Measurements from ENCODE around the gene CEP57.

CEP57 gene

GRCh38 chr11:95789506-95790122 is 684 bp upstream of the CEP57 start, which contains the start of gene FAM76B (continued):
- TF ChIP-seq, protein P1, sequence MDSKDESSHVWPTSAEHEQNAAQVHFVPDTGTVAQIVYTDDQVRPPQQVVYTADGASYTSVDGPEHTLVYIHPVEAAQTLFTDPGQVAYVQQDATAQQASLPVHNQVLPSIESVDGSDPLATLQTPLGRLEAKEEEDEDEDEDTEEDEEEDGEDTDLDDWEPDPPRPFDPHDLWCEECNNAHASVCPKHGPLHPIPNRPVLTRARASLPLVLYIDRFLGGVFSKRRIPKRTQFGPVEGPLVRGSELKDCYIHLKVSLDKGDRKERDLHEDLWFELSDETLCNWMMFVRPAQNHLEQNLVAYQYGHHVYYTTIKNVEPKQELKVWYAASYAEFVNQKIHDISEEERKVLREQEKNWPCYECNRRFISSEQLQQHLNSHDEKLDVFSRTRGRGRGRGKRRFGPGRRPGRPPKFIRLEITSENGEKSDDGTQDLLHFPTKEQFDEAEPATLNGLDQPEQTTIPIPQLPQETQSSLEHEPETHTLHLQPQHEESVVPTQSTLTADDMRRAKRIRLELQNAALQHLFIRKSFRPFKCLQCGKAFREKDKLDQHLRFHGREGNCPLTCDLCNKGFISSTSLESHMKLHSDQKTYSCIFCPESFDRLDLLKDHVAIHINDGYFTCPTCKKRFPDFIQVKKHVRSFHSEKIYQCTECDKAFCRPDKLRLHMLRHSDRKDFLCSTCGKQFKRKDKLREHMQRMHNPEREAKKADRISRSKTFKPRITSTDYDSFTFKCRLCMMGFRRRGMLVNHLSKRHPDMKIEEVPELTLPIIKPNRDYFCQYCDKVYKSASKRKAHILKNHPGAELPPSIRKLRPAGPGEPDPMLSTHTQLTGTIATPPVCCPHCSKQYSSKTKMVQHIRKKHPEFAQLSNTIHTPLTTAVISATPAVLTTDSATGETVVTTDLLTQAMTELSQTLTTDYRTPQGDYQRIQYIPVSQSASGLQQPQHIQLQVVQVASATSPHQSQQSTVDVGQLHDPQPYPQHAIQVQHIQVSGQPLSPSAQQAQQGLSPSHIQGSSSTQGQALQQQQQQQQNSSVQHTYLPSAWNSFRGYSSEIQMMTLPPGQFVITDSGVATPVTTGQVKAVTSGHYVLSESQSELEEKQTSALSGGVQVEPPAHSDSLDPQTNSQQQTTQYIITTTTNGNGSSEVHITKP (tag by site-specific recombination; IDR thresholded peaks at IDR 0.05), result peak; percentile 62
- peak; percentile 62 for TF ChIP-seq GLIS1 (tag by site-specific recombination; IDR thresholded peaks at IDR 0.05)
- TF ChIP-seq ZNF585B (tag by site-specific recombination; IDR thresholded peaks at IDR 0.05), result no peak
- no peak for TF ChIP-seq GLI4 (tag by site-specific recombination; IDR thresholded peaks at IDR 0.05)
- TF ChIP-seq GLIS2 (tag by site-specific recombination; IDR thresholded peaks at IDR 0.05), result peak; percentile 82
- TF ChIP-seq ZNF837 (tag by site-specific recombination; IDR thresholded peaks at IDR 0.05), result no peak
- TF ChIP-seq, protein P2, sequence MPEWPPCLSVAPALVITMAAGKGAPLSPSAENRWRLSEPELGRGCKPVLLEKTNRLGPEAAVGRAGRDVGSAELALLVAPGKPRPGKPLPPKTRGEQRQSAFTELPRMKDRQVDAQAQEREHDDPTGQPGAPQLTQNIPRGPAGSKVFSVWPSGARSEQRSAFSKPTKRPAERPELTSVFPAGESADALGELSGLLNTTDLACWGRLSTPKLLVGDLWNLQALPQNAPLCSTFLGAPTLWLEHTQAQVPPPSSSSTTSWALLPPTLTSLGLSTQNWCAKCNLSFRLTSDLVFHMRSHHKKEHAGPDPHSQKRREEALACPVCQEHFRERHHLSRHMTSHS (tag by site-specific recombination; IDR thresholded peaks at IDR 0.05), result no peak
- peak; percentile 68 for TF ChIP-seq ZNF423 (tag by site-specific recombination; IDR thresholded peaks at IDR 0.05)
- TF ChIP-seq ZNF248 (tag by site-specific recombination; IDR thresholded peaks at IDR 0.05), result no peak
- peak; percentile 86 for TF ChIP-seq ZBTB20 (tag by site-specific recombination; IDR thresholded peaks at IDR 0.05)
- TF ChIP-seq, protein P3, sequence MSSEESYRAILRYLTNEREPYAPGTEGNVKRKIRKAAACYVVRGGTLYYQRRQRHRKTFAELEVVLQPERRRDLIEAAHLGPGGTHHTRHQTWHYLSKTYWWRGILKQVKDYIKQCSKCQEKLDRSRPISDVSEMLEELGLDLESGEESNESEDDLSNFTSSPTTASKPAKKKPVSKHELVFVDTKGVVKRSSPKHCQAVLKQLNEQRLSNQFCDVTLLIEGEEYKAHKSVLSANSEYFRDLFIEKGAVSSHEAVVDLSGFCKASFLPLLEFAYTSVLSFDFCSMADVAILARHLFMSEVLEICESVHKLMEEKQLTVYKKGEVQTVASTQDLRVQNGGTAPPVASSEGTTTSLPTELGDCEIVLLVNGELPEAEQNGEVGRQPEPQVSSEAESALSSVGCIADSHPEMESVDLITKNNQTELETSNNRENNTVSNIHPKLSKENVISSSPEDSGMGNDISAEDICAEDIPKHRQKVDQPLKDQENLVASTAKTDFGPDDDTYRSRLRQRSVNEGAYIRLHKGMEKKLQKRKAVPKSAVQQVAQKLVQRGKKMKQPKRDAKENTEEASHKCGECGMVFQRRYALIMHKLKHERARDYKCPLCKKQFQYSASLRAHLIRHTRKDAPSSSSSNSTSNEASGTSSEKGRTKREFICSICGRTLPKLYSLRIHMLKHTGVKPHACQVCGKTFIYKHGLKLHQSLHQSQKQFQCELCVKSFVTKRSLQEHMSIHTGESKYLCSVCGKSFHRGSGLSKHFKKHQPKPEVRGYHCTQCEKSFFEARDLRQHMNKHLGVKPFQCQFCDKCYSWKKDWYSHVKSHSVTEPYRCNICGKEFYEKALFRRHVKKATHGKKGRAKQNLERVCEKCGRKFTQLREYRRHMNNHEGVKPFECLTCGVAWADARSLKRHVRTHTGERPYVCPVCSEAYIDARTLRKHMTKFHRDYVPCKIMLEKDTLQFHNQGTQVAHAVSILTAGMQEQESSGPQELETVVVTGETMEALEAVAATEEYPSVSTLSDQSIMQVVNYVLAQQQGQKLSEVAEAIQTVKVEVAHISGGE (tag by site-specific recombination; conservative IDR thresholded peaks at IDR 0.05; ENCODE audit: low read depth), result peak; percentile 93
- TF ChIP-seq ZSCAN30 (tag by site-specific recombination; IDR thresholded peaks at IDR 0.05), result peak; percentile 66; the same call in 1 of the 2 replicates
- TF ChIP-seq ZNF561 (tag by site-specific recombination; IDR thresholded peaks at IDR 0.05; ENCODE audit: borderline replicate concordance), result peak; percentile 82
- peak; percentile 78; the same call in 1 of the 2 replicates for TF ChIP-seq TCF7L2 (IDR thresholded peaks at IDR 0.05; ENCODE audit: borderline replicate concordance, low read depth, low read length)
- TF ChIP-seq ZNF335 (tag by site-specific recombination; conservative IDR thresholded peaks at IDR 0.05), result no peak
- no peak for TF ChIP-seq ZNF223 (tag by site-specific recombination; IDR thresholded peaks at IDR 0.05)
- peak; percentile 87 for TF ChIP-seq EGR2 (tag by site-specific recombination; IDR thresholded peaks at IDR 0.05; ENCODE audit: low read depth)
- TF ChIP-seq, protein P4, sequence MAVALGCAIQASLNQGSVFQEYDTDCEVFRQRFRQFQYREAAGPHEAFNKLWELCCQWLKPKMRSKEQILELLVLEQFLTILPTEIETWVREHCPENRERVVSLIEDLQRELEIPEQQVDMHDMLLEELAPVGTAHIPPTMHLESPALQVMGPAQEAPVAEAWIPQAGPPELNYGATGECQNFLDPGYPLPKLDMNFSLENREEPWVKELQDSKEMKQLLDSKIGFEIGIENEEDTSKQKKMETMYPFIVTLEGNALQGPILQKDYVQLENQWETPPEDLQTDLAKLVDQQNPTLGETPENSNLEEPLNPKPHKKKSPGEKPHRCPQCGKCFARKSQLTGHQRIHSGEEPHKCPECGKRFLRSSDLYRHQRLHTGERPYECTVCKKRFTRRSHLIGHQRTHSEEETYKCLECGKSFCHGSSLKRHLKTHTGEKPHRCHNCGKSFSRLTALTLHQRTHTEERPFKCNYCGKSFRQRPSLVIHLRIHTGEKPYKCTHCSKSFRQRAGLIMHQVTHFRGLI (tag by site-specific recombination; IDR thresholded peaks at IDR 0.05), result 0 out of 2 replicates have a peak, but pooled peaks have one; percentile 49
- 0 out of 2 replicates have a peak, but pooled peaks have one; percentile 44 for TF ChIP-seq ZNF843 (tag by site-specific recombination; IDR thresholded peaks at IDR 0.05)
- peak; percentile 93 for TF ChIP-seq ZNF660 (tag by site-specific recombination; IDR thresholded peaks at IDR 0.05)
- peak; percentile 94 for TF ChIP-seq ZIC2 (tag by site-specific recombination; IDR thresholded peaks at IDR 0.05)
- no peak for TF ChIP-seq ZNF221 (tag by site-specific recombination; IDR thresholded peaks at IDR 0.05; ENCODE audit: borderline replicate concordance)
- TF ChIP-seq ZNF157 (tag by site-specific recombination; IDR thresholded peaks at IDR 0.05), result no peak
- TF ChIP-seq ZNF398 (tag by site-specific recombination; IDR thresholded peaks at IDR 0.05), result peak; percentile 90
- TF ChIP-seq WT1 (tag by site-specific recombination; IDR thresholded peaks at IDR 0.05), result peak; percentile 67
- TF ChIP-seq ZFP69B (tag by site-specific recombination; IDR thresholded peaks at IDR 0.05), result peak; percentile 81
- peak; percentile 76; the same call in 1 of the 2 replicates for TF ChIP-seq ZNF610 (tag by site-specific recombination; IDR thresholded peaks at IDR 0.05; ENCODE audit: borderline replicate concordance)
